ENCODE results near the gene ANKDD1B.

The ANKDD1B gene

GRCh38 chr5:75616371-75616881, 5.2 kb downstream of the ANKDD1B start:
- in situ Hi-C loops (cut with HindIII; ENCODE audit: low sequenced_read_pairs) = loop anchor here (5.0 kb wide), 1 partner anchor 51 kb away; no protein-coding TSS in a partner anchor

GRCh38 chr5:75616971-75617621, 5.8 kb downstream of the ANKDD1B start:
- in situ Hi-C loops (cut with HindIII; ENCODE audit: low sequenced_read_pairs) = loop anchor here (5.0 kb wide), 1 partner anchor 50 kb away; no protein-coding TSS in a partner anchor

GRCh38 chr5:75617736-75618352, 6.6 kb downstream of the ANKDD1B start:
- in situ Hi-C loops (cut with HindIII; ENCODE audit: low sequenced_read_pairs) = loop anchor here (5.0 kb wide), 1 partner anchor 49 kb away; no protein-coding TSS in a partner anchor

- in situ Hi-C loops (cut with HindIII; ENCODE audit: low sequenced_read_pairs) = no loop called here
Observed at GRCh38 chr5:75620184-75620959, 9.1 kb downstream of the ANKDD1B start.

GRCh38 chr5:75622564-75622963, 11.3 kb downstream of the ANKDD1B start:
- in situ Hi-C loops (cut with HindIII; ENCODE audit: low sequenced_read_pairs) = no loop called here

- in situ Hi-C loops (cut with HindIII; ENCODE audit: low sequenced_read_pairs) = no loop called here
Observed at GRCh38 chr5:75623846-75624245, 12.6 kb downstream of the ANKDD1B start.

- in situ Hi-C loops (cut with HindIII; ENCODE audit: low sequenced_read_pairs) = no loop called here
Observed at GRCh38 chr5:75626959-75627358, 15.7 kb downstream of the ANKDD1B start.

GRCh38 chr5:75627801-75628200, 16.5 kb downstream of the ANKDD1B start:
- in situ Hi-C loops (cut with HindIII; ENCODE audit: low sequenced_read_pairs) = no loop called here

- in situ Hi-C loops (cut with HindIII; ENCODE audit: low sequenced_read_pairs) = no loop called here
Observed at GRCh38 chr5:75630875-75631274, 19.6 kb downstream of the ANKDD1B start.

- in situ Hi-C loops (cut with HindIII; ENCODE audit: low sequenced_read_pairs) = no loop called here
Observed at GRCh38 chr5:75632321-75632720, 21.1 kb downstream of the ANKDD1B start.

- in situ Hi-C loops (cut with HindIII; ENCODE audit: low sequenced_read_pairs) = no loop called here
Observed at GRCh38 chr5:75637949-75638348, 26.7 kb downstream of the ANKDD1B start.

GRCh38 chr5:75639535-75640311, 28.5 kb downstream of the ANKDD1B start:
- in situ Hi-C loops (cut with HindIII; ENCODE audit: low sequenced_read_pairs) = no loop called here

- in situ Hi-C loops (cut with HindIII; ENCODE audit: low sequenced_read_pairs) = no loop called here
Observed at GRCh38 chr5:75640395-75640794, 29.1 kb downstream of the ANKDD1B start.

- in situ Hi-C loops (cut with HindIII; ENCODE audit: low sequenced_read_pairs) = no loop called here
Observed at GRCh38 chr5:75640826-75641225, 29.6 kb downstream of the ANKDD1B start.

- in situ Hi-C loops (cut with HindIII; ENCODE audit: low sequenced_read_pairs) = no loop called here
Observed at GRCh38 chr5:75648712-75649111, 37.5 kb downstream of the ANKDD1B start.

GRCh38 chr5:75651575-75652238, 40.5 kb downstream of the ANKDD1B start:
- in situ Hi-C loops (cut with HindIII; ENCODE audit: low sequenced_read_pairs) = no loop called here

- in situ Hi-C loops (cut with HindIII; ENCODE audit: low sequenced_read_pairs) = no loop called here
Observed at GRCh38 chr5:75653521-75653920, 42.3 kb downstream of the ANKDD1B start.

- in situ Hi-C loops (cut with HindIII; ENCODE audit: low sequenced_read_pairs) = no loop called here
Observed at GRCh38 chr5:75654693-75655295, 43.5 kb downstream of the ANKDD1B start.

GRCh38 chr5:75656311-75657003, 45.2 kb downstream of the ANKDD1B start:
- in situ Hi-C loops (cut with HindIII; ENCODE audit: low sequenced_read_pairs) = no loop called here
